Loucy (cell line): Measurements from ENCODE around the gene GABBR2.

Source experiments
- H2AFZ ChIP-seq: fragments of 200-600 bp; sonication (generic); 2 replicates; pipeline ENCODE4 v1.6.0; 2016; ENCODE audit warnings: antibody characterized with exemption, mild to moderate bottlenecking, low read length, moderate library complexity
- H3F3A ChIP-seq: fragments of 200-600 bp; 2 replicates; pipeline ENCODE4 v1.6.0; 2016; ENCODE audit warnings: antibody characterized with exemption, low read depth, mild to moderate bottlenecking
- H3K27me3 ChIP-seq: fragments of 200-600 bp; sonication (generic); 2 replicates; pipeline ENCODE4 v1.6.1; 2014; ENCODE audit warnings: low read length, mild to moderate bottlenecking; ENCODE audit not compliant: insufficient read depth, poor library complexity, severe bottlenecking
- H3K36me3 ChIP-seq: fragments of 200-600 bp; sonication (generic); 2 replicates; pipeline ENCODE4 v1.6.1; 2016; ENCODE audit warnings: low read length; ENCODE audit not compliant: insufficient read depth
- H3K4me1 ChIP-seq: fragments of 200-600 bp; sonication (generic); 2 replicates; pipeline ENCODE4 v1.5.1; 2014; ENCODE audit warnings: low read length, mild to moderate bottlenecking; ENCODE audit not compliant: insufficient read depth, poor library complexity, severe bottlenecking
- H3K4me2 ChIP-seq: fragments of 200-600 bp; sonication (generic); 2 replicates; pipeline ENCODE4 v1.6.0; 2014; ENCODE audit warnings: antibody characterized with exemption, low read length, low read depth, mild to moderate bottlenecking; ENCODE audit not compliant: poor library complexity, severe bottlenecking
- H3K4me3 ChIP-seq: fragments of 200-600 bp; sonication (generic); 2 replicates; pipeline ENCODE4 v1.5.1; 2014; ENCODE audit warnings: low read length, mild to moderate bottlenecking, mixed read lengths; ENCODE audit not compliant: poor library complexity, severe bottlenecking
- H3K79me2 ChIP-seq: fragments of 200-600 bp; sonication (generic); 2 replicates; pipeline ENCODE4 v1.6.1; 2014; ENCODE audit warnings: low read length; ENCODE audit not compliant: insufficient read depth
- H3K9ac ChIP-seq: fragments of 200-600 bp; sonication (generic); 2 replicates; pipeline ENCODE4 v1.6.0; 2014; ENCODE audit warnings: mild to moderate bottlenecking, low read depth, low read length, moderate library complexity; ENCODE audit not compliant: poor library complexity, severe bottlenecking
- H3K9me2 ChIP-seq: fragments of 200-600 bp; sonication (generic); replicated peaks from 2 replicates; pipeline ENCODE4 v1.6.1; 2016; ENCODE audit warnings: low read depth, low read length, mixed read lengths
- H3K9me3 ChIP-seq: fragments of 200-600 bp; sonication (generic); 2 replicates; pipeline ENCODE4 v1.6.1; 2014; ENCODE audit warnings: mild to moderate bottlenecking, antibody characterized with exemption, low read length, low read depth; ENCODE audit not compliant: insufficient read depth
- H4K20me1 ChIP-seq: fragments of 200-600 bp; sonication (generic); 2 replicates; pipeline ENCODE4 v1.6.0; 2014; ENCODE audit warnings: antibody characterized with exemption, low read length, mild to moderate bottlenecking; ENCODE audit not compliant: insufficient read depth, poor library complexity, severe bottlenecking
- EZH2phosphoT487 ChIP-seq: fragments of 200-600 bp; IDR thresholded peaks from 2 replicates; pipeline ENCODE4 v1.6.1; 2018; ENCODE audit warnings: antibody characterized with exemption, mild to moderate bottlenecking, moderate library complexity, borderline replicate concordance
- TF ChIP-seq, protein P1 (sequence below): fragments of 200-600 bp; sonication (generic); conservative IDR thresholded peaks from 2 replicates; pipeline ENCODE4 v1.5.1; 2014; ENCODE audit warnings: mild to moderate bottlenecking, antibody characterized with exemption, low read length

GABBR2 gene

DNA sequence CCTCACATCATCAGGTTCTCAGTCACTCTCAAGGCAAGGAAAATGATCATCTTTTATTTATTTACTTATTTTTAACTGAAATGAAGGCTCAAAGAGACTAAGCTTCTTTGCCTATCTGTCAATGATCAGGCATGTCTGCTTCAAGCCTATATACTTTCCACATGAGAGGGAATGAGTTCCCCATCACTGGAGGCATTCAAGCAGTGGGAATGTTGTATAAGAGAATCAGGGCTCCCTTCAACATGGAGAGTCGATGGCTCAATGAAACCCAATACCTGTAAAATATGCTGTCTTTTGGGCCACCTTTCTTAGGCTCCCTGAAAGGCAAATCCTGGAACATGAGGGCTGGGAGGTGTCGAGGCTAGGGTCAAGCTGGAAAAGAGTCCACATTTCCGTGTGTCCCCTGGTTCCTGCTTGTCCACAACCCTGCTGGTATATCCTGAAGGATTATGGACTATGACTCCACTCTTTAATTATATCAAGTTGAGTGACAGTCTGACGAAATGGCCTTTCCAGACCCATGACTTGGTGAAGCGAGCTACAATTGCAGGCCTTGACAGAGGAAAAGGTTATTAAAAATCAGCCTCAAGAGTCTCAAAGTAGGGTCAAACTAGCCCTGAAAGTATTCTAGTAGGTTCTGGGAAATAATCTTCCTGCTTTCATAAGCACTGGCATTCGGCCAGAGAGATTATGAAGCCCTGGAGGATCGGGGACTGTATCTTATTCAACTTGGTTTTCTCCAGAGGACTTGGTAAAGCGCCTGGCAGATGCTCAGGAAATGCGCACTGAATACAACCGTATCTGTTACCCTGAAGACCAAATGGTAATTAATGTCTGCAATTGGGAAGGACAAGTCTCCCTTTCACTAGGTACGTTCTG, 307.4 kb downstream of the GABBR2 start:
- Histone ChIP-seq H2AFZ (no peak overlapping the region), H3K4me3 (no peak overlapping the region), H3F3A (no peaks in the 10 kb centered on the region), H3K9me3 (no peaks in the 10 kb centered on the region), H3K79me2 (no peaks in the 10 kb centered on the region), H3K36me3 (no peaks in the 10 kb centered on the region), H4K20me1 (no peaks in the 10 kb centered on the region), H3K9ac (no peak overlapping the region), H3K4me2 (no peak overlapping the region), H3K9me2 (no peaks in the 10 kb centered on the region), H3K27me3 (peaks cover 6% of the 10 kb centered on the region), H3K4me1 (no peaks in the 10 kb centered on the region)
- TF ChIP-seq, protein P1, sequence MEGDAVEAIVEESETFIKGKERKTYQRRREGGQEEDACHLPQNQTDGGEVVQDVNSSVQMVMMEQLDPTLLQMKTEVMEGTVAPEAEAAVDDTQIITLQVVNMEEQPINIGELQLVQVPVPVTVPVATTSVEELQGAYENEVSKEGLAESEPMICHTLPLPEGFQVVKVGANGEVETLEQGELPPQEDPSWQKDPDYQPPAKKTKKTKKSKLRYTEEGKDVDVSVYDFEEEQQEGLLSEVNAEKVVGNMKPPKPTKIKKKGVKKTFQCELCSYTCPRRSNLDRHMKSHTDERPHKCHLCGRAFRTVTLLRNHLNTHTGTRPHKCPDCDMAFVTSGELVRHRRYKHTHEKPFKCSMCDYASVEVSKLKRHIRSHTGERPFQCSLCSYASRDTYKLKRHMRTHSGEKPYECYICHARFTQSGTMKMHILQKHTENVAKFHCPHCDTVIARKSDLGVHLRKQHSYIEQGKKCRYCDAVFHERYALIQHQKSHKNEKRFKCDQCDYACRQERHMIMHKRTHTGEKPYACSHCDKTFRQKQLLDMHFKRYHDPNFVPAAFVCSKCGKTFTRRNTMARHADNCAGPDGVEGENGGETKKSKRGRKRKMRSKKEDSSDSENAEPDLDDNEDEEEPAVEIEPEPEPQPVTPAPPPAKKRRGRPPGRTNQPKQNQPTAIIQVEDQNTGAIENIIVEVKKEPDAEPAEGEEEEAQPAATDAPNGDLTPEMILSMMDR, result no peak
- no peak for TF ChIP-seq EZH2phosphoT487

DNA sequence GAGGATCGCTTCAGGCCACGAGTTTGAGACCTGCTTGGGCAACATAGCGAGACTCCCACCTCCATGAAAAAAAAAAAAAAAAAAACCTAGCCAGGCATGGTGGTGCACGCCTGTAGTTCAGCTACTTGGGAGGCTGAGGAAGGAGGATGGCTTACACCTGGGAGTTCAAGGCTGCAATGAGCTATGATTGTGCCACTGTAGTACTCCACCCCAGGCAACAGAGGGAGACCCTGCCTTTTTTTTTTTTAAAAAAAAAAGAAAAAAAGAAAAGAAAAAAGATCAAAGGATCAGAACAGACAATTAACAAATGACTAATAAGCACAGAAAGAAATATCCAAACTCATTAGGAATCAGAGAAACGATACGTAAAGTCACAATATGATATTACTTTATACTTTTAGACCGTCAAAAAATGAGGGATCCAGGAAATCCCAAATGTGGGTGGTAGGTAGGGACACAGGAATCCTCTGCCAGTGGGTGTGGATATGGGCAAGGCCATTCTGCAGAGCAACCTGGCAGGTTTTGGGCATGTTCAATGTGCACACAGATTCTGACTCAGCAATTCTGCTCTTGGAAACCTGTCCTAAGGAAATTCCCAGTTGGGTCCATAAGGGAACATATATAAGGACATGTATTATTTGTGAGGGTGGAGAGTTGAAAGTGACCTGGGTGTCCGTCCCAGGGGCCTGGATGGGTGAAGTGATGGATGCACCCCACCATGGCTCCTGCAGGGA, 308.6 kb downstream of the GABBR2 start:
- Histone ChIP-seq H3K4me3 (no peak overlapping the region), H3K4me2 (no peak overlapping the region), H4K20me1 (no peaks in the 10 kb centered on the region), H3K36me3 (no peaks in the 10 kb centered on the region), H3F3A (no peaks in the 10 kb centered on the region), H3K27me3 (peaks cover 6% of the 10 kb centered on the region), H3K79me2 (no peaks in the 10 kb centered on the region), H3K9me3 (no peaks in the 10 kb centered on the region), H3K9me2 (no peaks in the 10 kb centered on the region), H3K9ac (no peak overlapping the region), H2AFZ (no peak overlapping the region), H3K4me1 (no peaks in the 10 kb centered on the region)
- TF ChIP-seq, protein P1, result no peak
- no peak for TF ChIP-seq EZH2phosphoT487

DNA sequence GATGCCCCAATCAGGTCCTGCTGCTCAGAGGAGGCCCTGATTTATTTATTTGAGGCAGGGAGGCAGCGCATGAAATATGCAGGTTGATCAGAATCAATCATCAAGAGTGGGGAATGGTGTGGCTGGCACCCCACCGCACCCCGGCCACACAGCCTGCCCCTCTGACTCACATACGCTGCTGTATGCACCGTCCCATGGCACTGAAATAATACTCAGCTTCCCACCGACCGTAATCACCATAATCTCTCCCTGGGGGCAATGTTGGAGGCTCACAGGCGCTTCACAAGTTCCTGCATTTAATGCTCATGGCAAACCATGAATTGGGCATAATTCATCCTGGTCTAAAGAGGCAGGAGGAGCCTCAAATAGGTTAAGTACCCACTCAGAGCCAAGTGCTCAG, 312.1 kb downstream of the GABBR2 start:
- Histone ChIP-seq H3K4me3 (no peak overlapping the region), H3K36me3 (no peaks in the 10 kb centered on the region), H3K9me3 (no peaks in the 10 kb centered on the region), H3K79me2 (no peaks in the 10 kb centered on the region), H3K27me3 (peaks cover 6% of the 10 kb centered on the region), H3K4me2 (no peak overlapping the region), H3K9ac (no peak overlapping the region), H3F3A (no peaks in the 10 kb centered on the region), H3K9me2 (no peaks in the 10 kb centered on the region), H3K4me1 (peaks cover 4% of the 10 kb centered on the region), H2AFZ (no peak overlapping the region), H4K20me1 (no peaks in the 10 kb centered on the region)
- TF ChIP-seq EZH2phosphoT487, result no peak
- TF ChIP-seq, protein P1, result no peak
